ENCODE measurements around the gene PLOD3. TPM values are rescaled to one million over a fixed set of nuclear protein-coding genes. Genes with fewer than 3 reads are reported as not detected.

PLOD3 gene
- polyA plus RNA-seq, 1 donor (not counting 4 experiments of a cell fraction or from before 2014, with no cell fraction given): 31.6 TPM

DNA sequence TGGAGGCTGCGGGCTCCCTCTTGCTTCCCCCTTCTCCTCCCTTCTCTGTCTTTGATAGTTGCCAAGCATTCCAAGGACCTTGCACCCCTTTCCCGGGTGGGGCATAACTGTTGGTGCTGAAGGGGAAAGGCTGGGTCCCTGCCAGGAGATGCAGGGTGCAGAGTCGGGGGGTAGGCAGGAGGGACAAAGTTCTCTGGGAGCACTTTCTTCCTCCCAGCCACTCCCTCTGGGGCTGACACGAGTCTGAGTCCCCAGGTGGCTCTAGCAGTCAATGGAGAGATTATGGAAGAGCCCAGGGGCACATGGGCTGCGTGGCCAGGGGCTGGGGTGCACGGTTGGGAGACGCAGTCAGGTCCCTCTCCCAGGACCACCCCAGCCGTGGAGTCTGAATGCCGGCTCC lies 18.1 kb upstream of the PLOD3 start:
- H2AFZ ChIP-seq (ENCODE audit: control insufficient read depth, low read length): no peak overlapping the region
- DNase-seq (ENCODE audit: low read depth, low spot score): no peak
- H3K9me3 ChIP-seq (ENCODE audit: control insufficient read depth, low read depth, low read length): no peaks in the 10 kb centered on the region
- H3K4me1 ChIP-seq (ENCODE audit: control insufficient read depth, extremely low read depth, insufficient read depth, low read length): peaks cover 8% of the 10 kb centered on the region
- H3K4me2 ChIP-seq (ENCODE audit: control insufficient read depth, extremely low read depth, insufficient read depth, low read depth, low read length): no peak overlapping the region
- FAIRE-seq: no peak
- H3K4me3 ChIP-seq (ENCODE audit: control insufficient read depth in 2 of 3, extremely low read depth in 1 of 3, insufficient read depth in 2 of 3, low read depth in 1 of 3, low read length in 3 of 3): no peak overlapping the region
- dilution Hi-C loops (cut with MboI; ENCODE audit: extremely low pct_ligation_motif_present, low sequenced_read_pairs): no loop called here
- H3K9ac ChIP-seq (ENCODE audit: control insufficient read depth, extremely low read depth, insufficient read depth, low read length): no peak overlapping the region
- TF ChIP-seq EZH2 (IDR thresholded peaks at IDR 0.05; ENCODE audit: low read length): no peak
- TF ChIP-seq, protein P1, sequence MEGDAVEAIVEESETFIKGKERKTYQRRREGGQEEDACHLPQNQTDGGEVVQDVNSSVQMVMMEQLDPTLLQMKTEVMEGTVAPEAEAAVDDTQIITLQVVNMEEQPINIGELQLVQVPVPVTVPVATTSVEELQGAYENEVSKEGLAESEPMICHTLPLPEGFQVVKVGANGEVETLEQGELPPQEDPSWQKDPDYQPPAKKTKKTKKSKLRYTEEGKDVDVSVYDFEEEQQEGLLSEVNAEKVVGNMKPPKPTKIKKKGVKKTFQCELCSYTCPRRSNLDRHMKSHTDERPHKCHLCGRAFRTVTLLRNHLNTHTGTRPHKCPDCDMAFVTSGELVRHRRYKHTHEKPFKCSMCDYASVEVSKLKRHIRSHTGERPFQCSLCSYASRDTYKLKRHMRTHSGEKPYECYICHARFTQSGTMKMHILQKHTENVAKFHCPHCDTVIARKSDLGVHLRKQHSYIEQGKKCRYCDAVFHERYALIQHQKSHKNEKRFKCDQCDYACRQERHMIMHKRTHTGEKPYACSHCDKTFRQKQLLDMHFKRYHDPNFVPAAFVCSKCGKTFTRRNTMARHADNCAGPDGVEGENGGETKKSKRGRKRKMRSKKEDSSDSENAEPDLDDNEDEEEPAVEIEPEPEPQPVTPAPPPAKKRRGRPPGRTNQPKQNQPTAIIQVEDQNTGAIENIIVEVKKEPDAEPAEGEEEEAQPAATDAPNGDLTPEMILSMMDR (optimal IDR thresholded peaks at IDR 0.05 in 1 of 3, IDR thresholded peaks at IDR 0.05 in 1 of 3, conservative IDR thresholded peaks at IDR 0.05 in 1 of 3; ENCODE audit: extremely low read depth in 1 of 3, insufficient read depth in 2 of 3, low read length in 3 of 3): no peak
- no peak overlapping the region for H3K27ac ChIP-seq (ENCODE audit: control insufficient read depth, insufficient read depth, low read length)
- H3K36me3 ChIP-seq (ENCODE audit: control insufficient read depth in 2 of 2, extremely low read depth in 1 of 2, insufficient read depth in 2 of 2, low read length in 2 of 2): peaks cover 6 to 20% of the 10 kb centered on the region in 2 experiments
- no peaks in the 10 kb centered on the region for H4K20me1 ChIP-seq (ENCODE audit: control insufficient read depth, extremely low read depth, insufficient read depth, low read length)
- no peaks in the 10 kb centered on the region for H3K27me3 ChIP-seq (ENCODE audit: control insufficient read depth, extremely low read depth, insufficient read depth, low read length)
- no peaks in the 10 kb centered on the region for H3K9me1 ChIP-seq (ENCODE audit: control insufficient read depth, extremely low read depth, insufficient read depth, low read length)
- H3K79me2 ChIP-seq (ENCODE audit: control insufficient read depth, insufficient read depth, low read length): peaks cover 1% of the 10 kb centered on the region

DNA sequence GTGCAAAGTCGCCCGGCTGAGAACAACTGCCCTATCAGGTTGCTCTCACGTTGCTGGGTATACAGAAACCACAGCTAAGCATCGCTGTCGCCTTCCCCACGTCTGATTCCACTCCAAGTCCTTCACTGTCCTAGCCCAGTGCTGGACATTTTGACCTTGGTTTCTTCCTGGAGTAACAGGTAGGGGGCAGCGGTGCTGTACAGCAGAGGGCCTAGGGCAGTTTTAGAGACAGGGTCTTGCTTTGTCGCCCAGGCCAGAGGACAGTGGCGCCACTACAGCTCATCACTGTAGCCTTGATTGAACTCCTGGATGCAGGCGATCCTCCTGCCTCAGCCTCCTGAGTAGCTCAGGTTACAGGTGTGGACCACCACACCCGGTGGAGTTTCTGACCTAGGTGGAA lies 17.7 kb upstream of the PLOD3 start:
- no peaks in the 10 kb centered on the region for H3K79me2 ChIP-seq (ENCODE audit: control insufficient read depth, insufficient read depth, low read length)
- H3K27me3 ChIP-seq (ENCODE audit: control insufficient read depth, extremely low read depth, insufficient read depth, low read length): no peaks in the 10 kb centered on the region
- no peak overlapping the region for H3K4me3 ChIP-seq (ENCODE audit: control insufficient read depth in 2 of 3, extremely low read depth in 1 of 3, insufficient read depth in 2 of 3, low read depth in 1 of 3, low read length in 3 of 3)
- no peak overlapping the region for H3K4me2 ChIP-seq (ENCODE audit: control insufficient read depth, extremely low read depth, insufficient read depth, low read depth, low read length)
- H3K36me3 ChIP-seq (ENCODE audit: control insufficient read depth in 2 of 2, extremely low read depth in 1 of 2, insufficient read depth in 2 of 2, low read length in 2 of 2): peaks cover 4 to 17% of the 10 kb centered on the region in 2 experiments
- FAIRE-seq: no peak
- no peak overlapping the region for H3K9ac ChIP-seq (ENCODE audit: control insufficient read depth, extremely low read depth, insufficient read depth, low read length)
- H4K20me1 ChIP-seq (ENCODE audit: control insufficient read depth, extremely low read depth, insufficient read depth, low read length): no peaks in the 10 kb centered on the region
- no peak for DNase-seq (ENCODE audit: low read depth, low spot score)
- H3K9me3 ChIP-seq (ENCODE audit: control insufficient read depth, low read depth, low read length): no peaks in the 10 kb centered on the region
- H2AFZ ChIP-seq (ENCODE audit: control insufficient read depth, low read length): no peak overlapping the region
- dilution Hi-C loops (cut with MboI; ENCODE audit: extremely low pct_ligation_motif_present, low sequenced_read_pairs): no loop called here
- TF ChIP-seq, protein P1 (optimal IDR thresholded peaks at IDR 0.05 in 1 of 3, IDR thresholded peaks at IDR 0.05 in 1 of 3, conservative IDR thresholded peaks at IDR 0.05 in 1 of 3; ENCODE audit: extremely low read depth in 1 of 3, insufficient read depth in 2 of 3, low read length in 3 of 3): peak; percentile 27 to 47 (median 31)
- no peak for TF ChIP-seq EZH2 (IDR thresholded peaks at IDR 0.05; ENCODE audit: low read length)
- H3K9me1 ChIP-seq (ENCODE audit: control insufficient read depth, extremely low read depth, insufficient read depth, low read length): no peaks in the 10 kb centered on the region
- H3K27ac ChIP-seq (ENCODE audit: control insufficient read depth, insufficient read depth, low read length): no peak overlapping the region
- peaks cover 8% of the 10 kb centered on the region for H3K4me1 ChIP-seq (ENCODE audit: control insufficient read depth, extremely low read depth, insufficient read depth, low read length)

All from keratinocyte (primary cell).